Activated gamma-delta T cell treated with anti-CD3 and anti-CD28 coated beads, Interleukin-2, amount 50 U/mL, for 16 hours (primary cell): ENCODE measurements around the gene FRMD6.
"Not testable (repeated sequence)": the region's sequence is repeated elsewhere in the genome, so short reads cannot be mapped to it uniquely, and the experiment has no call there.

Experiments
- DNase-seq: peaks from one replicate; pipeline ENCODE4 v3.0.0-alpha.2; 2020; ENCODE audit warnings: low read depth

FRMD6 gene

GRCh38 chr14:51725061-51725460, 73.4 kb downstream of the FRMD6 start:
- DNase-seq: no peak

GRCh38 chr14:51726166-51726899, 74.6 kb downstream of the FRMD6 start:
- no peak for DNase-seq

DNA sequence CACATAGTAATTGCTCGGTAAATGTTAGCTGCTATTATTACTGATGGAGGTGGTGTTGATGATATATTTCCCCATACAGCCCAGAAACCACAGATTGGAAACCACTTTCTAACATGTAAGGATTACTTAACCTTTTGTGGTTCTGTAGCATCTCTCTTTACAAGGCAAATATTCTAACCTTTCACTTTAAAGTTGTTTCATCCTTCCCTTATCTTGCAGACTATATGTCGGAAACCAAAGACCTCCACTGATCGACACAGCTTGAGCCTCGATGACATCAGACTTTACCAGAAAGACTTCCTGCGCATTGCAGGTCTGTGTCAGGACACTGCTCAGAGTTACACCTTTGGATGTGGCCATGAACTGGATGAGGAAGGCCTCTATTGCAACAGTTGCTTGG, 75.8 kb downstream of the FRMD6 start:
- DNase-seq: no peak

DNA sequence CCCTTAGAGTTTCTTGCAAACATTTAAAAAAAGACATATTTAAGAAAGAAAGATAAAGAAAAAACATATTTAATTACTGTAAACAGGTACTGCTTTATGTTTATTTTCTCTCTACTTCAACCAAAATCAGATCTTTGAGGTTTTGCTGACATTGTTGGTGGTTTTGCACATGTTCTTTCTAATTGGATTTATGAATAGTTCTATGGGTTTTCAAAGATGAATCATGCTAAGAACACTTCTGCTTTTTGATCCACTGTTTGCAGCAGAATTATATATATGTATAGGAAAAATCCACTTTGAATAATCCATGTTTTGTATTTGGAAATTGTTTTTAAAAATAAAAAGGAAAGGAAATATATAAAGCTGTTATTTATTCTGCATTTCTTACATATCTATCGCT, 78.4 kb downstream of the FRMD6 start:
- DNase-seq: no peak

GRCh38 chr14:51730684-51731083, 79.0 kb downstream of the FRMD6 start:
- DNase-seq: no peak

DNA sequence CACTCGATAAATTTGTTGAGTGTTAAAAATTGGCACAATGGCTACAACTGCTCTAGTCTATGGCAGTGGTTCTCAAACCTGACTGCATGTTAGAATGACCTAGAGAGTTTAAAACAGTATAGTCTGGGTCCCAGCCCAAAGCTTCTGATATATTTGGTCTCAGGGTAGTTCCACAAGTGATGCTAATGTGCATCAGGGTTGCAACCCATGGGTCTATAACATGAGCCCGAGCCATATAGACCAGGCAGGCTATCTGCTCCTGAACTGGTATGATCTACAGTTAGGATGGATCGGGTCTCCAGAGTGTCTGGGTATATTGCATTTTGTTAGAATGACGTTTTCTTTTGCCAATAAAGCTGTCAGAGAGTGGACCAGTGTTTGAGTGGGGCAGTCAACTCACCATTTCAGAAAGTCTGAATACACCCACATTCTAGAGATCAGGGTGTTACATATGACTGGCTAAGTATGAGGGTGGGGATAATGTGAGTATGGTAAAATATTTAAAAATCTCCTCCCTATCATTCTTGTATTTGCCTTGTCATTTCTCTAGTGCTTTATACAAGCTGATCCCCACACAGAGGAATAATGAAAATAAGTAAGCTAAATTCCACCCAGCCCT, 80.9 kb downstream of the FRMD6 start:
- no peak for DNase-seq

DNA sequence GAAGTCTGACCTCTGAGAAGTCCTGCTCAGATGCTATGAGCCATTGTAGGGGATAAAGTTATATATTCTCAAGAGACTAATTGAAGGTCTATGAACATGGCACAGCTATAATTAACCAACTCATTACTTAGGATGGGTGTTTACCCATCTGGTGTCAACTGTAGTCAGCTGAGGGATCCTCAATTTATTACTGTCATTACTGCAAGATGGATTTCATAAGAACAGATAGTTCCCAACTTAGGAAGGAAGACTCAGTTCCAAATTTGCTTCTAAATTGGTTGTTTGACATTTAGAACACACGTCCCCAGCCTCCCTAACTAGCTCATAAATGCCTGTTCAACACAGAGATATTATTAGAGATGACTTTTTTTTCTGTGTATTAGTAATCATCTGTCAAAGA, 81.4 kb downstream of the FRMD6 start:
- DNase-seq: no peak

- DNase-seq: no peak
Observed at GRCh38 chr14:51735851-51736250, 84.1 kb downstream of the FRMD6 start.

GRCh38 chr14:51738754-51739153, 87.0 kb downstream of the FRMD6 start:
- no peak for DNase-seq

GRCh38 chr14:51743588-51744000, 91.9 kb downstream of the FRMD6 start:
- DNase-seq: no peak

- no peak for DNase-seq
Observed at GRCh38 chr14:51744372-51745130, 92.8 kb downstream of the FRMD6 start.

- not testable (repeated sequence) for DNase-seq
Observed at GRCh38 chr14:51746823-51747222, 95.1 kb downstream of the FRMD6 start.

GRCh38 chr14:51750542-51750941, 98.8 kb downstream of the FRMD6 start:
- no peak for DNase-seq

DNA sequence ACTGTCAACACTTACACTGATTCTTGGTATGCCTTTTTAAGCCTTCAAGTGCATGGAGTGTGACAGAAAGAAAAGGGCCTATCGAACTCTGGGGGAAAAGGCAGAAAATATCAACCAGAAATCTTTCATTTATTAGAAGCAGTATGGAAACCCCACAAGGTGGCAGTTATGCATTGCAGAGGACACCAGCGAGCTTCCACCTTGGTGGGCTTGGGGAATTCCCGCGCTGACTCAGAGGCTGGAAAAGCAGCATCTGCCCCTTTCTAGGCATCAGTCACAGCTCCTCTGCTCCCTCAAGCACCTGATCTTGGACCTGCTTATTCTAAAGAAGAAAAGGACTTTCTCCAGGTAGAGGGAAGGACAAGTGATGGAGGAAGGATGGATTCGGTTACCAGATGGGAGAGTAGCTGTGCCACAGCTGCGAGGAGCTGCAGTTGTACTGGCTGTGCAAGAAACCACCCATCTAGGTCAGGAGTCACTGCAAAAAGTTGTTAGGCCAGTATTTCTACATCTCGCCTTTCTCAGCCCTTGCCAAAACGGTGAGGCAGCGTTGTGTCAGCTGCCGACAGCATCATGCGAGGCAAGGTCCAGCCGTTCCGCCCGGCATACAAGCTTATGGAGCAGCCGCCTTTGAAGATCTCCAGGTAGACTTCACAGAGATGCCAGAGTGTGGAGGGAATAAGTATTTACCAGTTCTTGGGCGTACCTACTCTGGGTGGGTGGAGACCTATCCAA, 100.1 kb downstream of the FRMD6 start:
- DNase-seq: not testable (repeated sequence)

- not testable (repeated sequence) for DNase-seq
Observed at GRCh38 chr14:51757756-51758155, 106.0 kb downstream of the FRMD6 start.

- DNase-seq: no peak
Observed at GRCh38 chr14:51759950-51760349, 108.2 kb downstream of the FRMD6 start.

DNA sequence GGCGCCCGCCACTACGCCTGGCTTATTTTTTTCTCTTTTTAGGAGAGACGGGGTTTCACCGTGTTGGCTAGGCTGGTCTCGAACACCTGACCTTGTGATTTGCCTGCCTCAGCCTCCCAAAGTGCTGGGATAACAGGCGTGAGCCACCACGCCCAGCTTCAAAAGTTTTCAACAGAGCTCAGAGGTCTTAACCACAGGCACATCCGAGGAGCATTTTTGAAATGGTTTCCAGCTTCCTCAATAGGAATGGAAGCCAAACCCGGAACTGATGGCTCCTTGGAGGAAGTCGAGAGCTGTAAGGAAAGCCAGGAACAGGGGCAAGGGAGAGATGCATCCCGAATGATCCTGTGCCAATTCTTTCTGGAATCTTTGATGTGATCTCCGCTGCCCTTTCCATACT, 114.0 kb downstream of the FRMD6 start:
- DNase-seq: not testable (repeated sequence)

DNA sequence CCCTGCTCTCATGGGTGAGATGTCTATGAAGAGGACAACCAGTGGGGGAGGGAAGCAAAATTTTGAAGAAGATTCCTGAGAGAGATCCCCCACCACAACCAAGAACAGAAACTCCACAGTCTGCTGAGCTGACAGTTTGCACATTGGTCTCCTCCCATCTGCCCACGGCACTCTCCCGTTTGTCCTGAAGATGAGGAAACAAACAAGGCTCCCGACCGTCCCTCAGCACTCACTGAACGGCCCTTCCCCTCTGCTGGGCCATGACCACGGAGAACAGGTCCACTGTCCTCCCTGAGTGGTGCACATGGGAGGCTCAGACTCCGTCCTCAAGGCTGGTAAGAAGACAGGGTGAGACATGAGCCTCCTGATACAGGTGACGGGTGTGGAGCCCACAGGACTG, 114.9 kb downstream of the FRMD6 start:
- not testable (repeated sequence) for DNase-seq

DNA sequence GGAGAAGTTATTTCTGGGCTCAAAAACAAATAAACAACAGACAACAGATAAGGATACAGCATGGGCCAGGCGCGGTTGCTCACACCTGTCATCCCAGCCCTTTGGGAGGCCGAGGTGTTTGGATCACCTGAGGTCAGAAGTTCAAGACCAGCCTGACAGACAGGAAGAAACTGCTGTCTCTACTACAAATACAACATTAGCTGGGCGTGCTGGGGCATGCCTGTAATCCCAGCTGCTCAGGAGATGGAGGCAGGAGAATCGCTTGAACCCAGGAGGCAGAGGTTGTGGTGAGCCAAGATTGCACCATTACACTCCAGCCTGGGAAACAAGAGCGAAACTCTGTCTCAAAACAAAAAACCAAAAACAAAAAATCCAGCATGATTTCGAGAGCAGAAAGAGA, 117.6 kb downstream of the FRMD6 start:
- not testable (repeated sequence) for DNase-seq

GRCh38 chr14:51774209-51774608, 122.5 kb downstream of the FRMD6 start:
- DNase-seq: no peak

DNA sequence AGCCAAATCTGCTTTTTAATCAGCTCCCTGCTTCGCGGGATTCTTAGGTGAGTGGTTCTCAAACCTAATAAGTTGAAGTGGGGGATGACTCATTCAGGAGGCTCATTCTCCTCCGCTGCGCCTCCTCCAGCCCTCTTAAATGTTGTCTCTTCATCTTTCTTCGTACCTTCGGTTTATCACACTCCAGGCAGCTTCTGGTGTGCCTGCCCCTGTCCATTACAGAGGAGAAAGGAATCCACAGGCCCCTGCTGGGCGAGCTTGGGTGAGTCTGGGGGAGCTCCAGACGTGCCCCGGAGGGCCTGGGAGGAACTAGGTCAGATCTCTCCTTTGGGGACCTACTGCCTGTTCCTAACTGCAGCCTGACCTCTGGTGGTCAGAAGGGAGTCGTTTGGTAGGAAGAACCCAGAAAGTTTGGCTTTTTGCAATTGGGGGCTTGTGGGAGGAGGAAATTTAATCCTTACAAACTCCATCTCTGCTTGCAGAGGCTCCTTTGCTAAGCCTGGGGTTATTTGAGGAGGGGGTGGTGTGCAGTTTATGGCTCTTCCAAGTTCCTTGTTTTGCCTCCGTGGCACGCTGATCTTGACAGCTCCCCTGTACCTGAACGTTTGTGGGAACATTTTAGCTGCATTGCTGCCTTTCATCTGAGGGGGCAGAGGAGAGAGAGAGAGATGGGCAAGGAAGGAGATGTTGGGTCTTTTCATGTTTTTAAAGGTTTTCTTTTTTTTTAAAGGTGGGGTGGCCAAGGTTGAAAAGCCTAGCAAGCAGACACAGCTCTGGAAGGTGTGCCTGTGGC, 124.6 kb downstream of the FRMD6 start:
- DNase-seq: no peak
